OCI-LY1 (cell line): Measurements from ENCODE around the gene CCR3.

Experiments
- H2AFZ ChIP-seq: fragments of 200-600 bp; sonication (generic), shearing (Covaris generic); 2 replicates; pipeline ENCODE4 v1.6.0; 2014; ENCODE audit warnings: antibody characterized with exemption, mild to moderate bottlenecking, low read length
- H3F3A ChIP-seq: fragments of 200-600 bp; sonication (generic), shearing (Covaris generic); 2 replicates; pipeline ENCODE4 v1.6.0; 2014; ENCODE audit warnings: mild to moderate bottlenecking, antibody characterized with exemption, low read length, moderate library complexity; ENCODE audit not compliant: insufficient read depth
- H3K27ac ChIP-seq: fragments of 200-600 bp; sonication (generic); 2 replicates; pipeline ENCODE4 v1.5.1; 2014; ENCODE audit warnings: low read length, mixed run types, mild to moderate bottlenecking, low read depth; ENCODE audit not compliant: poor library complexity, severe bottlenecking
- H3K27me3 ChIP-seq: fragments of 200-600 bp; sonication (generic); 2 replicates; pipeline ENCODE4 v1.6.0; 2014; ENCODE audit warnings: antibody characterized with exemption, mild to moderate bottlenecking, low read length, moderate library complexity; ENCODE audit not compliant: insufficient read depth
- H3K36me3 ChIP-seq: fragments of 200-600 bp; sonication (generic); 2 replicates; pipeline ENCODE4 v1.6.1; 2014; ENCODE audit warnings: mild to moderate bottlenecking, antibody characterized with exemption, low read length, moderate library complexity, mixed read lengths; ENCODE audit not compliant: insufficient read depth
- H3K4me1 ChIP-seq: fragments of 200-600 bp; sonication (generic); 2 replicates; pipeline ENCODE4 v1.5.1; 2014; ENCODE audit warnings: mild to moderate bottlenecking, low read length, moderate library complexity; ENCODE audit not compliant: insufficient read depth, severe bottlenecking
- H3K4me2 ChIP-seq: fragments of 200-600 bp; sonication (generic), shearing (Covaris generic); 2 replicates; pipeline ENCODE4 v1.6.1; 2014; ENCODE audit warnings: low read length
- H3K4me3 ChIP-seq: fragments of 200-600 bp; sonication (generic); 2 replicates; pipeline ENCODE4 v1.5.1; 2014; ENCODE audit warnings: low read length, low read depth, mild to moderate bottlenecking, mixed read lengths; ENCODE audit not compliant: poor library complexity, severe bottlenecking
- H3K79me2 ChIP-seq: fragments of 200-600 bp; shearing (Covaris generic); 2 replicates; pipeline ENCODE4 v1.6.1; 2016; ENCODE audit warnings: mixed run types, low read length, mixed read lengths; ENCODE audit not compliant: insufficient read depth
- H3K9ac ChIP-seq: fragments of 200-600 bp; sonication (generic), shearing (Covaris generic); 2 replicates; pipeline ENCODE4 v1.6.1; 2014; ENCODE audit warnings: mild to moderate bottlenecking, low read length, mixed read lengths
- H3K9me2 ChIP-seq: fragments of 200-600 bp; sonication (generic), shearing (Covaris generic); 2 replicates; pipeline ENCODE4 v1.6.1; 2014; ENCODE audit warnings: low read depth, mild to moderate bottlenecking, low read length, mixed read lengths
- H3K9me3 ChIP-seq: fragments of 200-600 bp; shearing (Covaris generic); 2 replicates; pipeline ENCODE4 v1.6.1; 2014; ENCODE audit warnings: low read length, mixed read lengths
- H4K20me1 ChIP-seq: fragments of 200-600 bp; sonication (generic), shearing (Covaris generic); 2 replicates; pipeline ENCODE4 v1.6.0; 2016; ENCODE audit warnings: mild to moderate bottlenecking, low read length; ENCODE audit not compliant: insufficient read depth
- EZH2 ChIP-seq: fragments of 200-600 bp; sonication (generic), shearing (Covaris generic); IDR thresholded peaks from 2 replicates; pipeline ENCODE4 v1.8.0; 2017; ENCODE audit warnings: borderline replicate concordance, mixed run types, mild to moderate bottlenecking, antibody characterized with exemption, low read length, moderate library complexity, mixed read lengths
- TF ChIP-seq, protein P1 (sequence below): fragments of 200-600 bp; sonication (generic), shearing (Covaris generic); IDR thresholded peaks from 2 replicates; pipeline ENCODE4 v1.5.1; 2017; ENCODE audit warnings: mild to moderate bottlenecking, antibody characterized with exemption, low read length, moderate library complexity, mixed read lengths

Gene CCR3

DNA sequence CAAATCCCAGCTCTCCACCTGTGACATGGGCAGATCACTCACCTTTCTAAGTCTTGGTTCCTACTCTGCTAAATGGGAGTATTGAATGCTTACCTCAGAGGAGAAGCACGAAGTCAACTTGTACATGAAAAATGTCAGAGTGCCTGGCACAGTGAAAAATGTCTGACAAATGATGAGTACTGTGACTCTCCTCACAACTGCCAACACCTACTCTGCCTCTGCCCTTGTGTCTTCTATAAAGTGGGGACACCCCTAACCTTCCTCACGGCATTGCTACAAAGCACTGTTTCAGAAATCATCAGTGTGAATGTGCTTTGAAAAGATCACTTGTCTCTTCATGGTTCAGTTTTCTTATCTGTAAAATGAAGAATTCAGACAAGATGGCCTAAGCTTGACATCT lies 33.2 kb upstream of the CCR3 start:
- no peaks in the 10 kb centered on the region for H3F3A ChIP-seq
- TF ChIP-seq, protein P1, sequence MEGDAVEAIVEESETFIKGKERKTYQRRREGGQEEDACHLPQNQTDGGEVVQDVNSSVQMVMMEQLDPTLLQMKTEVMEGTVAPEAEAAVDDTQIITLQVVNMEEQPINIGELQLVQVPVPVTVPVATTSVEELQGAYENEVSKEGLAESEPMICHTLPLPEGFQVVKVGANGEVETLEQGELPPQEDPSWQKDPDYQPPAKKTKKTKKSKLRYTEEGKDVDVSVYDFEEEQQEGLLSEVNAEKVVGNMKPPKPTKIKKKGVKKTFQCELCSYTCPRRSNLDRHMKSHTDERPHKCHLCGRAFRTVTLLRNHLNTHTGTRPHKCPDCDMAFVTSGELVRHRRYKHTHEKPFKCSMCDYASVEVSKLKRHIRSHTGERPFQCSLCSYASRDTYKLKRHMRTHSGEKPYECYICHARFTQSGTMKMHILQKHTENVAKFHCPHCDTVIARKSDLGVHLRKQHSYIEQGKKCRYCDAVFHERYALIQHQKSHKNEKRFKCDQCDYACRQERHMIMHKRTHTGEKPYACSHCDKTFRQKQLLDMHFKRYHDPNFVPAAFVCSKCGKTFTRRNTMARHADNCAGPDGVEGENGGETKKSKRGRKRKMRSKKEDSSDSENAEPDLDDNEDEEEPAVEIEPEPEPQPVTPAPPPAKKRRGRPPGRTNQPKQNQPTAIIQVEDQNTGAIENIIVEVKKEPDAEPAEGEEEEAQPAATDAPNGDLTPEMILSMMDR, result no peak
- TF ChIP-seq EZH2, result no peak
- no peaks in the 10 kb centered on the region for H3K9me3 ChIP-seq
- no peaks in the 10 kb centered on the region for H4K20me1 ChIP-seq
- no peak overlapping the region for H3K9ac ChIP-seq
- no peak overlapping the region for H2AFZ ChIP-seq
- no peaks in the 10 kb centered on the region for H3K9me2 ChIP-seq
- no peaks in the 10 kb centered on the region for H3K4me1 ChIP-seq
- no peak overlapping the region for H3K4me2 ChIP-seq
- no peaks in the 10 kb centered on the region for H3K36me3 ChIP-seq
- H3K27me3 ChIP-seq, result no peaks in the 10 kb centered on the region
- no peaks in the 10 kb centered on the region for H3K79me2 ChIP-seq
- no peak overlapping the region for H3K27ac ChIP-seq
- no peak overlapping the region for H3K4me3 ChIP-seq

DNA sequence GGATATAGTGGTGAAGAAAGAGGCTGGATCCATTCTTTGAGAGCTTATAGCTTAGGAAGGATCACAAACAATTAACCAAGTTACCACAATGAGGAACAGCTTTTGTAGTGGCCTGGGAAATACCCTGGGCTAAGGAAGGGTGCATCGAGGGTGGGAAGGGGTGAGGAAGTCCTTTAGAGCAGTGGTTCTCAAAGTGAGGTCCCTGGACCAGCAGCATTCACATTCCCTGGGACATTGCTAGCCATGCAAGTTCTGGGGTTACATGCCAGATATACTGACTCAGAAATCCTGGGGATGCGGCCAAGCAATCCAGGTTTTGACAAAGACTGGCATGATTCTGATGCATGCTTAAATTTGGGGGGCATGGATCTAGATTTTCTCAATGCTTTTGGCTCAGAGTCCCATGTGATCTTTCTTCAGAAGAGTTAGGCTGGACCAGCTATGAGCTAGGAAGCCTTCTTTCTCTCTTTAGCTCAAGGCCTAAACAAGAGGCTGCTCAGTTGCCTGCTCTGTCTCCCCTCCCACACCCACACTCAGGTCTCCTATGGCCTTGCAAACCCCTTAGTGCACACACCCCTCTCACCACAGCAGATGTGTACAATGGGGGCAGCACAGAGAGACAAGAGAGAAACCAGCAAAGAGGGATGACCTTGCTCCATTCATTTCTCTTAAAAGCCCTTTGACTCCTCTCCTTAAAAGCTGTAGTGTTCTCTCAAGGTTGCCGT lies 32.4 kb upstream of the CCR3 start:
- H3K4me2 ChIP-seq, result no peak overlapping the region
- H4K20me1 ChIP-seq, result no peaks in the 10 kb centered on the region
- H3K4me1 ChIP-seq, result no peaks in the 10 kb centered on the region
- H3K9ac ChIP-seq, result no peak overlapping the region
- no peaks in the 10 kb centered on the region for H3K9me3 ChIP-seq
- H3K27ac ChIP-seq, result no peak overlapping the region
- no peak for TF ChIP-seq EZH2
- TF ChIP-seq, protein P1, result no peak
- H2AFZ ChIP-seq, result no peak overlapping the region
- no peak overlapping the region for H3K4me3 ChIP-seq
- H3F3A ChIP-seq, result no peaks in the 10 kb centered on the region
- no peaks in the 10 kb centered on the region for H3K9me2 ChIP-seq
- H3K27me3 ChIP-seq, result no peaks in the 10 kb centered on the region
- no peaks in the 10 kb centered on the region for H3K79me2 ChIP-seq
- no peaks in the 10 kb centered on the region for H3K36me3 ChIP-seq

DNA sequence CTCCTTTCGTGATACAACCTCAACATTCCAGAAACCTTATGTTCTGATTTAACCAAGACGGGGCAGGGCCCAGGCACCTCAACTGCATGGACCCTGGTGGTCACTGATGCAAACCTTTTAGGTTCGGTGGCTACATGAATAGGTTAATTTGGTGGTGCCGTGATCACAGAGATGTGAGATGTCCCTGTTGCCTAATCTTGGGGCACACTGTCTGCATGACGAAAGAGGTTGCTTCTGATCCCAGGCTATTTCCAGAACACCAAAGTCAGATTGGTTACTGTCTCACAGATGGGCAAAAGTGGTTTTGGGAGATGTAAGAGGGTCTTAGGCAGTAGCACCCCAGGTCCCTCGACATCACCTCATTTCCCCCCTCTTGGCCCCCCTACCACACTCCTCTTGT lies 30.2 kb upstream of the CCR3 start:
- Histone ChIP-seq H3K4me2 (no peak overlapping the region), H3K36me3 (no peaks in the 10 kb centered on the region), H3K79me2 (no peaks in the 10 kb centered on the region), H3K27ac (no peak overlapping the region), H3K9ac (no peak overlapping the region), H3K4me3 (no peak overlapping the region), H2AFZ (no peak overlapping the region), H4K20me1 (no peaks in the 10 kb centered on the region), H3K9me3 (no peaks in the 10 kb centered on the region), H3K27me3 (no peaks in the 10 kb centered on the region), H3K9me2 (no peaks in the 10 kb centered on the region), H3F3A (no peaks in the 10 kb centered on the region), H3K4me1 (no peaks in the 10 kb centered on the region)
- no peak for TF ChIP-seq EZH2
- TF ChIP-seq, protein P1, result no peak
